GM19452 (cell line): ENCODE measurements around the gene HRCT1.

ENCODE experiments used
- ATAC-seq: cut with Tn5 transposase; IDR thresholded peaks from one replicate; pipeline ENCODE4 v1.9.1; 2021; ENCODE audit not compliant: unreplicated experiment

HRCT1 gene

GRCh38 chr9:35940458-35941407 lies 34.7 kb downstream of the HRCT1 start:
- no peak for ATAC-seq

GRCh38 chr9:35942286-35942685 lies 36.3 kb downstream of the HRCT1 start:
- ATAC-seq: no peak

GRCh38 chr9:35944173-35944572 lies 38.2 kb downstream of the HRCT1 start:
- no peak for ATAC-seq

GRCh38 chr9:35944841-35945240 lies 38.8 kb downstream of the HRCT1 start:
- no peak for ATAC-seq

GRCh38 chr9:35945341-35946018 lies 39.5 kb downstream of the HRCT1 start:
- no peak for ATAC-seq

GRCh38 chr9:35948451-35948850 lies 42.4 kb downstream of the HRCT1 start:
- ATAC-seq: no peak

- ATAC-seq: no peak
Observed at GRCh38 chr9:35948901-35949318, 42.9 kb downstream of the HRCT1 start.

- no peak for ATAC-seq
Observed at GRCh38 chr9:35951736-35952135, 45.7 kb downstream of the HRCT1 start.

- ATAC-seq: no peak
Observed at GRCh38 chr9:35952526-35953191, 46.7 kb downstream of the HRCT1 start.

- no peak for ATAC-seq
Observed at GRCh38 chr9:35954942-35955546, 49.0 kb downstream of the HRCT1 start.

- no peak for ATAC-seq
Observed at GRCh38 chr9:35956651-35957050, 50.6 kb downstream of the HRCT1 start.
